ENCODE data around the gene BDNF. TPM values are rescaled to one million over a fixed set of nuclear protein-coding genes. Genes with fewer than 3 reads are reported as not detected.

BDNF gene
- total and polyA plus RNA-seq, 4 donors: 0.38 to 1.6 (median 1.4) TPM

DNA sequence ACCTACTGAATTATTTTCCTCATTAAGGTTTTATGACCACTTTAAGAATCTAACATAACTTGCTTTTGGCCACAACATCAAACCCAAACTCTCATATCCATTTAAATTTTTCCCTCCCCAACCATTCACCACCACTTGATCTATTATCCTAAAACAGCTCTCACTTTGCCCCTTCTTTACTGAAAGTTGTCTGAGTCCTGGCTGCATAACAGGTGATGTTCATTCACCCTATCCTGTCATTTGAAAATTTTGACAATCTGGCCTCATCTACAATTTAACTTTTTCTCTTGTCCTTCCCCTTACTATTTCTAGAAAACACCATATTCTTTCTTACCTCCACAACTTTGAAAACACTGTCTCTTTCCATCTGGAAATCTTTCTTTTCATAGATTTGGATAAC, 89.3 kb downstream of the BDNF start:
- Histone ChIP-seq H3K4me3 (no peak overlapping the region), H3K27ac (ENCODE audit: low read depth in 1 of 2, low read length in 1 of 2) (no peak overlapping the region), H3K9me3 (ENCODE audit: control insufficient read depth in 4 of 4, insufficient read depth in 3 of 4, low read length in 3 of 4) (no peaks in the 10 kb centered on the region), H3K36me3 (ENCODE audit: control insufficient read depth in 4 of 4, insufficient read depth in 4 of 4, low read length in 4 of 4) (no peaks in the 10 kb centered on the region), H3K27me3 (ENCODE audit: control insufficient read depth in 3 of 3, insufficient read depth in 3 of 3, low read length in 2 of 3) (no peaks in the 10 kb centered on the region), H3K9ac (ENCODE audit: insufficient read depth in 1 of 2, low read length in 2 of 2) (no peak overlapping the region), H3K4me1 (ENCODE audit: control insufficient read depth in 5 of 5, insufficient read depth in 5 of 5, low read length in 5 of 5) (no peaks in the 10 kb centered on the region)
- ATAC-seq (ENCODE audit: insufficient read depth, low FRiP score) (no peak), DNase-seq (no peak)
- TF ChIP-seq, protein P1, sequence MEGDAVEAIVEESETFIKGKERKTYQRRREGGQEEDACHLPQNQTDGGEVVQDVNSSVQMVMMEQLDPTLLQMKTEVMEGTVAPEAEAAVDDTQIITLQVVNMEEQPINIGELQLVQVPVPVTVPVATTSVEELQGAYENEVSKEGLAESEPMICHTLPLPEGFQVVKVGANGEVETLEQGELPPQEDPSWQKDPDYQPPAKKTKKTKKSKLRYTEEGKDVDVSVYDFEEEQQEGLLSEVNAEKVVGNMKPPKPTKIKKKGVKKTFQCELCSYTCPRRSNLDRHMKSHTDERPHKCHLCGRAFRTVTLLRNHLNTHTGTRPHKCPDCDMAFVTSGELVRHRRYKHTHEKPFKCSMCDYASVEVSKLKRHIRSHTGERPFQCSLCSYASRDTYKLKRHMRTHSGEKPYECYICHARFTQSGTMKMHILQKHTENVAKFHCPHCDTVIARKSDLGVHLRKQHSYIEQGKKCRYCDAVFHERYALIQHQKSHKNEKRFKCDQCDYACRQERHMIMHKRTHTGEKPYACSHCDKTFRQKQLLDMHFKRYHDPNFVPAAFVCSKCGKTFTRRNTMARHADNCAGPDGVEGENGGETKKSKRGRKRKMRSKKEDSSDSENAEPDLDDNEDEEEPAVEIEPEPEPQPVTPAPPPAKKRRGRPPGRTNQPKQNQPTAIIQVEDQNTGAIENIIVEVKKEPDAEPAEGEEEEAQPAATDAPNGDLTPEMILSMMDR (IDR thresholded peaks at IDR 0.05; ENCODE audit: control extremely low read depth, extremely low read depth): no peak

DNA sequence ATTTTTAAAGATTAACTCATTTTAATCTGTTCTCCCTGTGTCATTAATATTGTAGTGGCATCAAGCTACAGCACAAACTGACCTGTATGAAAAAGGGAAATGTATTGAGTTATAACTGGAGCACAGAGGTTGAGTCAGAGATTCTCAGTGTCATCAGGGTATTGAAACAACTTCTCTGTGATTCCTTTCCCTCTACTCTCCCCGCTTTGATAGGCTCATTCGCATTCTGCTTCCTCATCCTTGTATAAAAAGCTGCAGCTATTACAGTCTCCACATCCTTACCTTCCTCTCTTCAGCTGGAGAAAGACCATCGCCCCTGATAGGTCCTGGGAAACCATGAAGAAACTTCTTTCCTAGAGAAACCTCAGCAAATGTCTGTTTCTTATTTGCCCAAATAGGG, 90.0 kb downstream of the BDNF start:
- no peaks in the 10 kb centered on the region for H3K27me3 ChIP-seq (ENCODE audit: control insufficient read depth in 3 of 3, insufficient read depth in 3 of 3, low read length in 2 of 3)
- 88 to 97% methylated on average over 3 of the region's 3 CpGs for WGBS, 2 donors
- H3K4me3 ChIP-seq: no peak overlapping the region
- no peak overlapping the region for H3K9ac ChIP-seq (ENCODE audit: insufficient read depth in 1 of 2, low read length in 2 of 2)
- ATAC-seq (ENCODE audit: insufficient read depth, low FRiP score): no peak
- DNase-seq: no peak
- no peaks in the 10 kb centered on the region for H3K9me3 ChIP-seq (ENCODE audit: control insufficient read depth in 4 of 4, insufficient read depth in 3 of 4, low read length in 3 of 4)
- TF ChIP-seq, protein P1 (IDR thresholded peaks at IDR 0.05; ENCODE audit: control extremely low read depth, extremely low read depth): no peak
- H3K27ac ChIP-seq (ENCODE audit: low read depth in 1 of 2, low read length in 1 of 2): no peak overlapping the region
- no peaks in the 10 kb centered on the region for H3K36me3 ChIP-seq (ENCODE audit: control insufficient read depth in 4 of 4, insufficient read depth in 4 of 4, low read length in 4 of 4)
- H3K4me1 ChIP-seq (ENCODE audit: control insufficient read depth in 5 of 5, insufficient read depth in 5 of 5, low read length in 5 of 5): no peaks in the 10 kb centered on the region

DNA sequence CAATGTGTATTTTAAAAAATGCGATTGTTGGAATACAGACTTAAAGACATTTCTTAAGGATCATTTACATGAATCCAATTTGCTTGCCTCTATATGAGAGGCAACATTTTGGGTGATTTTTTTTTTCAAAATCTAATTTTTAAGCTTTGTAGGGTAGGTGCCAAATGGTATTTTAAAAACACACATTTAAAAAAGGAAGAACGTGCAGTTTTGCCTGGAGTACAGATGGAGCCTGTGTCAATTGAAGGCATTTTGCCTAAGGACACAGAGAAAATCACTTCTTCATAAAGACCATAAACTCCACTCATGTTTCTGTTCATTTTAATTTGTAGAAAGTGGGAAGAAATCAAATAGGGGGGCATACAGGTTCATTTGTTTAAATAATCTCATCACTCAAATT, 91.3 kb downstream of the BDNF start:
- Histone ChIP-seq H3K36me3 (ENCODE audit: control insufficient read depth in 4 of 4, insufficient read depth in 4 of 4, low read length in 4 of 4) (no peaks in the 10 kb centered on the region), H3K4me1 (ENCODE audit: control insufficient read depth in 5 of 5, insufficient read depth in 5 of 5, low read length in 5 of 5) (no peaks in the 10 kb centered on the region), H3K9ac (ENCODE audit: insufficient read depth in 1 of 2, low read length in 2 of 2) (no peak overlapping the region), H3K27me3 (ENCODE audit: control insufficient read depth in 3 of 3, insufficient read depth in 3 of 3, low read length in 2 of 3) (no peaks in the 10 kb centered on the region), H3K9me3 (ENCODE audit: control insufficient read depth in 4 of 4, insufficient read depth in 3 of 4, low read length in 3 of 4) (no peaks in the 10 kb centered on the region), H3K27ac (ENCODE audit: low read depth in 1 of 2, low read length in 1 of 2) (no peak overlapping the region), H3K4me3 (no peak overlapping the region)
- WGBS, 2 donors: 88 to 92% methylated on average over 2 of the region's 2 CpGs
- no peak for DNase-seq
- ATAC-seq (ENCODE audit: insufficient read depth, low FRiP score): no peak
- TF ChIP-seq, protein P1 (IDR thresholded peaks at IDR 0.05; ENCODE audit: control extremely low read depth, extremely low read depth): no peak

DNA sequence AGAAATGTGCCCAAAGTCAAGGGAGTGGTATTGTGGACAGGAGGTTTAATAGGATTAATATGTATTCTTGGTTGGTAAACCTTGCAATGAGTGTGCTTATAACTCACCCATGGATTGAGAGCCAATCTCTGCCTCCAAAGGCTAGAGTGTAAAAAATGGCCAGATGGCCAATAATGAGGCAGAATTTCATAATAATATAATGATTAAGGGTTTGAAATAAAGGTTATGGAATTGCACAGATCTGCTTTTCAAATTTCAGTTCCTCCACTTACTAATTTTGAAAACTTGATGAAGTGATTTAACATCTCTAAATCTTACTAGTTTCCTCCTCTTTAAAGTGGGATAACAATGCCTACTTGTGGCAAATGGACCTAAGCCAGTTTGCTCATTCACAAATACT, 94.8 kb downstream of the BDNF start:
- H3K27ac ChIP-seq (ENCODE audit: low read depth in 1 of 2, low read length in 1 of 2): no peak overlapping the region
- no peaks in the 10 kb centered on the region for H3K4me1 ChIP-seq (ENCODE audit: control insufficient read depth in 5 of 5, insufficient read depth in 5 of 5, low read length in 5 of 5)
- H3K27me3 ChIP-seq (ENCODE audit: control insufficient read depth in 3 of 3, insufficient read depth in 3 of 3, low read length in 2 of 3): no peaks in the 10 kb centered on the region
- no peaks in the 10 kb centered on the region for H3K9me3 ChIP-seq (ENCODE audit: control insufficient read depth in 4 of 4, insufficient read depth in 3 of 4, low read length in 3 of 4)
- no peak for ATAC-seq (ENCODE audit: insufficient read depth, low FRiP score)
- no peaks in the 10 kb centered on the region for H3K36me3 ChIP-seq (ENCODE audit: control insufficient read depth in 4 of 4, insufficient read depth in 4 of 4, low read length in 4 of 4)
- no peak overlapping the region for H3K9ac ChIP-seq (ENCODE audit: insufficient read depth in 1 of 2, low read length in 2 of 2)
- DNase-seq: no peak
- no peak overlapping the region for H3K4me3 ChIP-seq
- TF ChIP-seq, protein P1 (IDR thresholded peaks at IDR 0.05; ENCODE audit: control extremely low read depth, extremely low read depth): no peak
